Lower lobe of right lung (tissue), 2 donors: ENCODE data around the gene WASHC4. TPM values are rescaled to one million over a fixed set of nuclear protein-coding genes. Genes with fewer than 3 reads are reported as not detected.

Experiments used
- ATAC-seq, 2 donors: fragments of 200-7000 bp; cut with Tn5 transposase; one replicate each; pipeline ENCODE4 v1.9.1; 2020 to 2022; ENCODE audit warnings: mild to moderate bottlenecking in 2 of 2, moderate library complexity in 2 of 2
- DNase-seq: peaks from one replicate; pipeline ENCODE4 v3.0.0-alpha.2; 2020
- H3K27ac ChIP-seq: fragments of 200-600 bp; one replicate; pipeline ENCODE4 v1.8.0; 2022
- H3K27me3 ChIP-seq: fragments of 200-600 bp; one replicate; pipeline ENCODE4 v1.8.0; 2022; ENCODE audit warnings: low read depth
- H3K36me3 ChIP-seq: fragments of 200-600 bp; one replicate; pipeline ENCODE4 v1.8.0; 2022; ENCODE audit warnings: mild to moderate bottlenecking
- H3K4me1 ChIP-seq: fragments of 200-600 bp; one replicate; pipeline ENCODE4 v1.8.0; 2022
- H3K4me3 ChIP-seq: fragments of 200-600 bp; one replicate; pipeline ENCODE4 v1.8.0; 2022; ENCODE audit warnings: mild to moderate bottlenecking
- H3K9me3 ChIP-seq: fragments of 200-600 bp; one replicate; pipeline ENCODE4 v1.8.0; 2022
- intact Hi-C: fragments of 100-400 bp; cut with DNase I; formaldehyde crosslinking; loops from one replicate; pipeline ENCODE4 v1.11.0; 2022
- total RNA-seq: library from RNA; stranded (reverse); fragmentation: NEBNext Ultra II Directional; extraction: Animal tissue kit (Norgen Biotek cat#: 25700); gene quantifications from one replicate; pipeline ENCODE4 v1.2.1, GENCODE V29; 2021
- TF ChIP-seq, protein P1 (sequence below): fragments of 200-600 bp; IDR thresholded peaks from one replicate; pipeline ENCODE4 v1.8.0; 2022; ENCODE audit warnings: antibody characterized with exemption, mild to moderate bottlenecking
- donor health status: DM: no; HTN: yes; CAD: no; lungs with severe emphysema.

The WASHC4 gene
- total RNA-seq, 1 donor from 2014 or later: 68.9 TPM

DNA sequence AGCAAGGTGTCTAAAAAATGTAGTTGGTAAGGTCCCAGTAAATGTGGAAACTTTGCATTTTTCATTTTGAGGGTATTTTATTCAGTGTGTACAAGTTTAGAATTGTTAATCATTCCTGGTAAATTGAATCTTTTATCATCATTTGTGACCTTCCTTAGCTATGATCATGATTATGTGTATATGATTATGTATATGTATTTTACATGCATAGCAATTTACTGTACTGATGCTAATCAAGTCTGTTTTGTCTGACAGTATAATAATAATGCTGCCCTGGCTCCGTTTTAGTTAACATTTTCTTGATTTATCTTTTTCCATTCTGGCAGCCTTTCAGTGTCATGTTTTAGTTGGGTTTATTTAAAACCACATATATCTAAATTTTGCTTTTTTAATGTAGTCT lies 9.4 kb downstream of the WASHC4 start:
- Histone ChIP-seq H3K4me3 (no peak overlapping the region), H3K27ac (no peak overlapping the region), H3K9me3 (no peaks in the 10 kb centered on the region), H3K27me3 (no peaks in the 10 kb centered on the region), H3K4me1 (peaks cover 6% of the 10 kb centered on the region), H3K36me3 (peaks cover 94% of the 10 kb centered on the region)
- ATAC-seq (no peak), DNase-seq (no peak)
- intact Hi-C loops: no loop called here
- TF ChIP-seq, protein P1, sequence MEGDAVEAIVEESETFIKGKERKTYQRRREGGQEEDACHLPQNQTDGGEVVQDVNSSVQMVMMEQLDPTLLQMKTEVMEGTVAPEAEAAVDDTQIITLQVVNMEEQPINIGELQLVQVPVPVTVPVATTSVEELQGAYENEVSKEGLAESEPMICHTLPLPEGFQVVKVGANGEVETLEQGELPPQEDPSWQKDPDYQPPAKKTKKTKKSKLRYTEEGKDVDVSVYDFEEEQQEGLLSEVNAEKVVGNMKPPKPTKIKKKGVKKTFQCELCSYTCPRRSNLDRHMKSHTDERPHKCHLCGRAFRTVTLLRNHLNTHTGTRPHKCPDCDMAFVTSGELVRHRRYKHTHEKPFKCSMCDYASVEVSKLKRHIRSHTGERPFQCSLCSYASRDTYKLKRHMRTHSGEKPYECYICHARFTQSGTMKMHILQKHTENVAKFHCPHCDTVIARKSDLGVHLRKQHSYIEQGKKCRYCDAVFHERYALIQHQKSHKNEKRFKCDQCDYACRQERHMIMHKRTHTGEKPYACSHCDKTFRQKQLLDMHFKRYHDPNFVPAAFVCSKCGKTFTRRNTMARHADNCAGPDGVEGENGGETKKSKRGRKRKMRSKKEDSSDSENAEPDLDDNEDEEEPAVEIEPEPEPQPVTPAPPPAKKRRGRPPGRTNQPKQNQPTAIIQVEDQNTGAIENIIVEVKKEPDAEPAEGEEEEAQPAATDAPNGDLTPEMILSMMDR: no peak

DNA sequence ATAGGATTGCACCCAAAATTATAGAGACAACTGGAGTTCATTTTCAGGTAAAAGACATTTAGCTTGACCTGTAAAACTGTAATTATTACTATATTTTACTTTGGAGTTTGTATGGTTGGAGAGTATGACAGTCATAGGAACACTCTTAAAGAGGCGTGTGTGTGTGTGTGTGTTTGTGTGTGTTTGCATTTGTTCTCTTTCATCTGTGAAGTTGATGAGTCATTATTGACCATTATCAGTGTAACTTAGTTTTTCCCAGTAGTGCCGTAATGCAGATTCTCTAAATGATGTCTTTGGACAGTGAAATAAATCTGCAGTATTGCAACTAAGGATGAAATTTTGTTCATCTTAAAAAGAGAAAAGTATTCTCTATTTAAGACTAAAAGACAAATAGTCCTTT lies 13.0 kb downstream of the WASHC4 start:
- Histone ChIP-seq H3K4me3 (no peak overlapping the region), H3K36me3 (peaks cover 100% of the 10 kb centered on the region), H3K27ac (no peak overlapping the region), H3K9me3 (no peaks in the 10 kb centered on the region), H3K27me3 (no peaks in the 10 kb centered on the region), H3K4me1 (no peaks in the 10 kb centered on the region)
- ATAC-seq (no peak), DNase-seq (no peak)
- intact Hi-C loops: no loop called here
- TF ChIP-seq, protein P1: no peak

DNA sequence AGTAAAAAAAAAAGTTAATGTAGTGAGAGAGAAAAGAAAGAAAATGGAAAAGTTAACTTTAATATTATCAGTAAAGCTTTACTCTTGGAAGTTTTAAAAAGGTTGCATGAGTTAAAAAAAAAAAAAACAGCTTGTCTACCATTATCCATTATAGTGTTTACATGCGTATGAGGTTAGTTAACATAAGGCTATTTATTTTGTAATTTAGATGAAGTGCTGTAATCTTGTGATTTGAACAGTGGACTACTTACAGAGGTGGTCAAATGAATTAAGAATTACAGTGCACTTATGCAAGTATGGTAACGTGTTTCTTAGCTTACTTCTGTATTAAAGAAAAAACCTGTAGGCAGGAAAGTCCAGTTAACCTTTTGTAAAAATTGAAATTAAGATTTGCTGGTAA lies 30.7 kb downstream of the WASHC4 start:
- H3K27ac ChIP-seq: no peak overlapping the region
- H3K27me3 ChIP-seq: no peaks in the 10 kb centered on the region
- ATAC-seq (no peak), DNase-seq (no peak)
- H3K36me3 ChIP-seq: peaks cover 91% of the 10 kb centered on the region
- TF ChIP-seq, protein P1: no peak
- no peaks in the 10 kb centered on the region for H3K4me1 ChIP-seq
- H3K9me3 ChIP-seq: no peaks in the 10 kb centered on the region
- intact Hi-C loops: no loop called here
- H3K4me3 ChIP-seq: no peak overlapping the region

DNA sequence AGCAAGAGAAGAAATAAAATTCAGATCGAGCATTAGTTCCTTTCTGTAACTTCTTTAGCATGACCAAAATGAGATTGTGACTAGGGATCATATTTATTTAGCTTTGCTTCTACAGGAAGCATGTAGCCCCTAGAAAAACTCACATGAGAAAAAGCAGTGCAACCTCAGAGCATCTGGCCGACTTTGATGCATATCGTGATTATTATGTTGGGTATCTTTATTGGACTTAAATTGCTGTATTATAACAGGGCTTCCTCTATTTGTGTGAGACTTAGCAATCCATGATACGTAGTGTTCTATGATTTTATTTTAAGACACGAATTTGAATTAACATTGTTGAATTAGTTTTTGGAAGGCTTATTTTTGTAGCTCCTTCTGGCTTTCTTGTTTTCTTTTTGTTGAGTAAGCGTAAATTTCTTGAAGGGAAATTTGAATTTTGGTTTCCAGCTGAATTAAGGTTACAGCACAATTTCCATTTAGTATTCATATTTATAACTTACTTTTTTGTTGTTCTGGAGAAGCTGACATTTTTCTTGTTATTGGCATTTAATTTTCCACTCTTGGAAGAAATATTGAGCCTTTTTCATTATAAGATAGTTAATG lies 33.9 kb downstream of the WASHC4 start:
- TF ChIP-seq, protein P1: no peak
- Histone ChIP-seq H3K4me3 (no peak overlapping the region), H3K36me3 (peaks cover 94% of the 10 kb centered on the region), H3K27ac (no peak overlapping the region), H3K9me3 (no peaks in the 10 kb centered on the region), H3K27me3 (no peaks in the 10 kb centered on the region), H3K4me1 (no peaks in the 10 kb centered on the region)
- DNase-seq: no peak
- no peak for ATAC-seq
- intact Hi-C loops: no loop called here

DNA sequence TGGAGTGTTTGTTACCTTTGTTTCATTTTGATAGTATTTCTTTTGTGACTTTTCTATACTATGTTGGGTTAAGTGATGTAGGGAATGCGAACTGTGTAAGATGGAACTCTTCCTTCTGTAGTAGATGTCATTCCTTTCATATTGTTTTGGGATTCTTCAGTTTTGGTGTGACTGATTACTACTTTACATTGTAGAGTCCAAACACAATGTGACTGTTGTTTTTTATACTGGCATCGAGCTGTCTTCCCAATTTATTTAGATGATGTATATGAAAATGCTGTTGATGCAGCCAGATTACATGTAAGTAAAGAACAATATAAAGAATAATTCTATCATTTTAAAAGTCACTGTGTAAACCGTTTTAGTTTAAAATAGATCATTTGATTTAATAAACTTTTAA lies 34.7 kb downstream of the WASHC4 start:
- Histone ChIP-seq H3K4me1 (no peaks in the 10 kb centered on the region), H3K27ac (no peak overlapping the region), H3K27me3 (no peaks in the 10 kb centered on the region), H3K36me3 (peaks cover 94% of the 10 kb centered on the region), H3K4me3 (no peak overlapping the region), H3K9me3 (no peaks in the 10 kb centered on the region)
- DNase-seq (no peak), ATAC-seq (no peak)
- TF ChIP-seq, protein P1: no peak
- intact Hi-C loops: no loop called here
